H9 (cell line): ENCODE data around the gene CHD3. TPM values are rescaled to one million over a fixed set of nuclear protein-coding genes. Genes with fewer than 3 reads are reported as not detected.

Experiments
- DNase-seq: peaks from one replicate; pipeline ENCODE4 v3.0.0-alpha.2; 2017
- H2AFZ ChIP-seq: one replicate; pipeline ENCODE4 v1.6.1; 2013; ENCODE audit warnings: mild to moderate bottlenecking, low read length, control low read depth, moderate library complexity
- H2AK5ac ChIP-seq: 2 replicates; pipeline ENCODE4 v1.6.1; 2013; ENCODE audit warnings: low read length, control low read depth, mixed read lengths; ENCODE audit not compliant: insufficient read length
- H2BK120ac ChIP-seq: one replicate; pipeline ENCODE4 v1.6.1; 2013; ENCODE audit warnings: low read depth, mild to moderate bottlenecking, low read length, control low read depth, inconsistent platforms; ENCODE audit not compliant: poor library complexity, severe bottlenecking
- H2BK12ac ChIP-seq: 2 replicates; pipeline ENCODE4 v1.6.1; 2013; ENCODE audit warnings: low read length, control low read depth, mixed read lengths, low read depth; ENCODE audit not compliant: insufficient read length
- H2BK15ac ChIP-seq: 2 replicates; pipeline ENCODE4 v1.6.1; 2013; ENCODE audit warnings: low read depth, low read length, control low read depth
- H2BK20ac ChIP-seq: one replicate; pipeline ENCODE4 v1.6.1; 2013; ENCODE audit warnings: low read depth, mild to moderate bottlenecking, low read length, control low read depth, inconsistent platforms; ENCODE audit not compliant: poor library complexity, severe bottlenecking
- H2BK5ac ChIP-seq: 2 replicates; pipeline ENCODE4 v1.6.1; 2013; ENCODE audit warnings: low read length, control low read depth, mixed read lengths; ENCODE audit not compliant: insufficient read length
- H3K14ac ChIP-seq: 2 replicates; pipeline ENCODE4 v1.6.1; 2013; ENCODE audit warnings: low read length, control low read depth; ENCODE audit not compliant: insufficient read depth
- H3K18ac ChIP-seq: 2 replicates; pipeline ENCODE4 v1.6.1; 2013; ENCODE audit warnings: low read depth, mild to moderate bottlenecking, mixed read lengths, low read length, control low read depth; ENCODE audit not compliant: insufficient read length
- H3K23ac ChIP-seq: 2 replicates; pipeline ENCODE4 v1.6.1; 2013; ENCODE audit warnings: low read length, control low read depth, mixed read lengths, low read depth; ENCODE audit not compliant: insufficient read length
- H3K23me2 ChIP-seq: 2 replicates; pipeline ENCODE4 v1.6.1; 2013; ENCODE audit warnings: low read depth, mild to moderate bottlenecking, mixed read lengths, low read length, control low read depth; ENCODE audit not compliant: insufficient read length, poor library complexity, severe bottlenecking
- H3K27ac ChIP-seq: 2 replicates; pipeline ENCODE4 v1.5.1; 2013; ENCODE audit warnings: low read length, control low read depth, mixed read lengths, low read depth; ENCODE audit not compliant: insufficient read length
- H3K27me3 ChIP-seq: 2 replicates; pipeline ENCODE4 v1.6.1; 2013; ENCODE audit warnings: low read length, control low read depth, inconsistent platforms; ENCODE audit not compliant: insufficient read depth
- H3K4ac ChIP-seq: 2 replicates; pipeline ENCODE4 v1.6.1; 2013; ENCODE audit warnings: low read depth, mild to moderate bottlenecking, control low read depth, inconsistent platforms, low read length, moderate library complexity
- H3K4me1 ChIP-seq: 2 replicates; pipeline ENCODE4 v1.6.1; 2013; ENCODE audit warnings: low read length, control low read depth, inconsistent platforms; ENCODE audit not compliant: insufficient read depth
- H3K4me2 ChIP-seq: 2 replicates; pipeline ENCODE4 v1.6.1; 2013; ENCODE audit warnings: low read length, control low read depth, mixed read lengths; ENCODE audit not compliant: insufficient read length, insufficient read depth
- H3K56ac ChIP-seq: 2 replicates; pipeline ENCODE4 v1.6.1; 2013; ENCODE audit warnings: low read depth, mild to moderate bottlenecking, mixed read lengths, low read length, control low read depth; ENCODE audit not compliant: insufficient read length
- H3K79me1 ChIP-seq: 2 replicates; pipeline ENCODE4 v1.6.1; 2013; ENCODE audit warnings: low read depth, mild to moderate bottlenecking, moderate library complexity, low read length, control low read depth, inconsistent platforms; ENCODE audit not compliant: insufficient read depth, poor library complexity, severe bottlenecking
- H3K79me2 ChIP-seq: 2 replicates; pipeline ENCODE4 v1.6.1; 2013; ENCODE audit warnings: low read length, control low read depth, inconsistent platforms; ENCODE audit not compliant: insufficient read depth
- H3K9ac ChIP-seq: 2 replicates; pipeline ENCODE4 v1.6.1; 2013; ENCODE audit warnings: low read length, control low read depth, mixed read lengths; ENCODE audit not compliant: insufficient read length; ENCODE audit errors: extremely low read depth
- H3K9me3 ChIP-seq: one replicate; pipeline ENCODE4 v1.6.1; 2013; ENCODE audit warnings: low read depth, low read length, inconsistent platforms; ENCODE audit not compliant: control insufficient read depth
- H3T11ph ChIP-seq: one replicate; pipeline ENCODE4 v1.6.1; 2013; ENCODE audit warnings: mild to moderate bottlenecking, low read length, control low read depth, inconsistent platforms
- H4K20me1 ChIP-seq: one replicate; pipeline ENCODE4 v1.6.1; 2013; ENCODE audit not compliant: control insufficient read depth, insufficient read length, insufficient read depth
- H4K5ac ChIP-seq: 2 replicates; pipeline ENCODE4 v1.6.1; 2013; ENCODE audit warnings: low read depth, mild to moderate bottlenecking, mixed read lengths, low read length, control low read depth; ENCODE audit not compliant: insufficient read length
- H4K8ac ChIP-seq: replicated peaks from 2 replicates; pipeline ENCODE4 v1.6.1; 2013; ENCODE audit warnings: low read length, control low read depth, mixed read lengths, low read depth; ENCODE audit not compliant: insufficient read length
- H4K91ac ChIP-seq: 2 replicates; pipeline ENCODE4 v1.6.1; 2013; ENCODE audit warnings: low read depth, mild to moderate bottlenecking, moderate library complexity, mixed read lengths, low read length, control low read depth; ENCODE audit not compliant: insufficient read length
- H3K27ac Mint-ChIP-seq, 3 experiments: 2 replicates in 2 of 3; 3 replicates in 1 of 3; pipeline ENCODE4 v1.8.0; 2020 to 2021; ENCODE audit warnings: mixed read lengths in 3 of 3, mild to moderate bottlenecking in 1 of 3, moderate library complexity in 1 of 3
- H3K27me3 Mint-ChIP-seq: 2 replicates; pipeline ENCODE4 v1.8.0; 2021; ENCODE audit warnings: low read depth, mild to moderate bottlenecking, moderate library complexity, mixed read lengths
- H3K36me3 Mint-ChIP-seq, 3 experiments: 2 replicates in 2 of 3; 3 replicates in 1 of 3; pipeline ENCODE4 v1.8.0; 2020 to 2021; ENCODE audit warnings: low read depth in 3 of 3, mixed read lengths in 3 of 3; ENCODE audit not compliant: insufficient read depth in 1 of 3
- H3K4me1 Mint-ChIP-seq, 2 experiments: 2 replicates each; pipeline ENCODE4 v1.8.0; 2020; ENCODE audit warnings: mixed read lengths in 2 of 2
- H3K4me3 Mint-ChIP-seq, 2 experiments: 2 replicates in 1 of 2; 3 replicates in 1 of 2; pipeline ENCODE4 v1.8.0; 2020 to 2021; ENCODE audit warnings: mild to moderate bottlenecking in 2 of 2, mixed read lengths in 2 of 2, moderate library complexity in 1 of 2
- H3K9me3 Mint-ChIP-seq, 2 experiments: 2 replicates in 1 of 2; 3 replicates in 1 of 2; pipeline ENCODE4 v1.8.0; 2020; ENCODE audit warnings: mild to moderate bottlenecking in 2 of 2, mixed read lengths in 2 of 2, moderate library complexity in 1 of 2
- WGBS: extraction: QIAGEN DNeasy Blood & Tissue Kit; methylation state at CpG from one replicate; pipeline ENCODE4 v1.1.7; 2013; ENCODE audit warnings: missing lambda C conversion rate, low lambda C conversion rate, mixed read lengths; ENCODE audit not compliant: insufficient read length; ENCODE audit errors: extremely low coverage; 5-methylcytosine and 5-hydroxymethylcytosine counted together
- total RNA-seq: library from RNA; stranded (reverse); gene quantifications from 2 replicates; pipeline ENCODE4 v1.2.1, GENCODE V29; 2021
- TF ChIP-seq, protein P1 (sequence below): fragments of 200-600 bp; sonication (generic); conservative IDR thresholded peaks from 3 replicates; pipeline ENCODE4 v1.8.0; 2021; ENCODE audit warnings: antibody characterized with exemption, mild to moderate bottlenecking

Gene CHD3
- total RNA-seq, 1 experiment from 2014 or later: 33.2 TPM

- Histone ChIP-seq H3K4ac (no peak overlapping the region), H4K91ac (no peak overlapping the region), H2BK5ac (no peak overlapping the region), H2BK20ac (no peak overlapping the region), H3K27me3 (peaks cover 6% of the 10 kb centered on the region), H4K5ac (no peak overlapping the region), H4K20me1 (no peaks in the 10 kb centered on the region), H2BK120ac (no peak overlapping the region), H2AK5ac (no peak overlapping the region), H3K9me3 (no peaks in the 10 kb centered on the region), H3K18ac (no peak overlapping the region), H3K56ac (no peak overlapping the region), H3K14ac (no peak overlapping the region), H4K8ac (no peak overlapping the region), H3K27ac (no peak overlapping the region), H2BK15ac (no peak overlapping the region), H3T11ph (no peak overlapping the region), H3K79me2 (no peaks in the 10 kb centered on the region), H2AFZ (no peak overlapping the region), H3K4me2 (no peak overlapping the region), H2BK12ac (no peak overlapping the region), H3K23ac (no peak overlapping the region), H3K9ac (no peak overlapping the region), H3K23me2 (peaks cover 3% of the 10 kb centered on the region), H3K79me1 (no peaks in the 10 kb centered on the region), H3K4me1 (no peaks in the 10 kb centered on the region)
- Mint-ChIP-seq H3K9me3 (no peaks in the 10 kb centered on the region), H3K4me1 (peaks cover 6% of the 10 kb centered on the region in 2 experiments), H3K27ac (no peak overlapping the region), H3K36me3 (peaks cover 0 to 40% (median 14%) of the 10 kb centered on the region in 3 experiments; a peak in 5 of 7 replicates), H3K4me3 (no peak overlapping the region), H3K27me3 (peaks cover 14% of the 10 kb centered on the region)
- no CpG with 5 or more reads among the region's 15 CpGs for WGBS
- DNase-seq: no peak
- TF ChIP-seq, protein P1, sequence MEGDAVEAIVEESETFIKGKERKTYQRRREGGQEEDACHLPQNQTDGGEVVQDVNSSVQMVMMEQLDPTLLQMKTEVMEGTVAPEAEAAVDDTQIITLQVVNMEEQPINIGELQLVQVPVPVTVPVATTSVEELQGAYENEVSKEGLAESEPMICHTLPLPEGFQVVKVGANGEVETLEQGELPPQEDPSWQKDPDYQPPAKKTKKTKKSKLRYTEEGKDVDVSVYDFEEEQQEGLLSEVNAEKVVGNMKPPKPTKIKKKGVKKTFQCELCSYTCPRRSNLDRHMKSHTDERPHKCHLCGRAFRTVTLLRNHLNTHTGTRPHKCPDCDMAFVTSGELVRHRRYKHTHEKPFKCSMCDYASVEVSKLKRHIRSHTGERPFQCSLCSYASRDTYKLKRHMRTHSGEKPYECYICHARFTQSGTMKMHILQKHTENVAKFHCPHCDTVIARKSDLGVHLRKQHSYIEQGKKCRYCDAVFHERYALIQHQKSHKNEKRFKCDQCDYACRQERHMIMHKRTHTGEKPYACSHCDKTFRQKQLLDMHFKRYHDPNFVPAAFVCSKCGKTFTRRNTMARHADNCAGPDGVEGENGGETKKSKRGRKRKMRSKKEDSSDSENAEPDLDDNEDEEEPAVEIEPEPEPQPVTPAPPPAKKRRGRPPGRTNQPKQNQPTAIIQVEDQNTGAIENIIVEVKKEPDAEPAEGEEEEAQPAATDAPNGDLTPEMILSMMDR: no peak
Observed at GRCh38 chr17:7910281-7910680, 21.7 kb downstream of the CHD3 start.
